GM19239 (cell line): ENCODE data around the gene NR4A3.

Source experiments
- DNase-seq: peaks from one replicate; pipeline ENCODE4 v3.0.0; 2011; ENCODE audit warnings: low spot score; ENCODE audit not compliant: insufficient read length
- FAIRE-seq: peaks from 2 replicates; lab custom pipeline; 2011; peaks lifted over from hg19 to GRCh38; lab: Jason Lieb, UNC

Gene NR4A3

DNA sequence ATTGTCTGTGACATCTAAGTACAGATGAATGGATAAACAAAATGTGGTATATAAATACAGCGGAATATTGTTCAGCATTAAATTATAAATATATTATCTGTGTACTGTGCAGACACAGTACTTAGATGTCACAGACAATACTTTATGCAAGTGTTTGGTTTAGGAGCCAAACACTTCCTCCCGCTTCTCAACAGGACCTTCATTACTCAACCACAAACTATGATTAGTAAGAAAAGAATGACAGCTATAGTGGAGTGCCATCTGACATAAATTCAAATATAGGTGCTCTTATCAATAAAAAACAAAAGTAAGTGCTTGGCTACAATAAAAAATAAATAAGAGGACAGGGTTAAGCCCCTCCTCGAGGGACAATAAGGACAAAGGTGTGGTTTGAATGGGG is 45.9 kb downstream of the NR4A3 start:
- FAIRE-seq: no peak
- no peak for DNase-seq

DNA sequence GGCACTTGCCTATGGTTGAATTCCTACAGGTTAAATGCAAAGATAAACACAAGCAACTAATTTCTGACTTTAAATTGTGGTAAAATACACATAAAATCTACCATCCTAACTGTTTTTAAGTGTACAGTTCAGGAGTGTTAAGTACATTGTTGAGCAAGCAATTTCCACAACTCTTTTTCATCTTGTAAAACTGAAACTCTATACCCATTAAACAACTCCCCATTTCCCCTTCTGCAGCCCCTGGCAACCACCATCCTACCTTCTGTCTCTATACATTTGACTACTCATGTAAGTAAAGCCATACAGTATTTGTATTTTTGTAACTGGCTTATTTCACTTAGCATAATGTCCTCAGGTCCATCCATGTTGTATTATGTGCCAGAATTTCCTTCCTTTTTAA is 46.3 kb downstream of the NR4A3 start:
- FAIRE-seq: no peak
- no peak for DNase-seq

GRCh38 chr9:99868845-99869244 is 47.2 kb downstream of the NR4A3 start:
- FAIRE-seq: peak; percentile 90
- DNase-seq: peak; percentile 26

DNA sequence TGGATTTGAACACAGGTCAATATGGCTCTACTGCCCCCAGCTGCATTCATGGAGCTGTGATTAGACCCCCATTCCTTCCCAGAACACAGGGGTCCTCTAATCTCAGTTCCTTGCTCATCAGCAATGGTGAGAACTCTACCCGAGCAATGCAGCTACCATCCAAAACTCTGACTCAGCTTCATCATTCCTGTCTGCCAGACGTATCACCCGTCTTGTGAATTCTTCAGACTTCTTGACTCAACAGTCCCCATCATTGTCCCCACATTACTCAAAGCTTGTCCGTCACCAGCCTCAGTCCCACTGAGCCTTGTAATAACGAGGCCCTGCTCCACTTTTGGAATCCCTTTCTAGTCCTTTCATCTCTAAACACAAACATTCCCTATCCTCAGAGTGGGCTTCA is 48.4 kb downstream of the NR4A3 start:
- no peak for DNase-seq
- no peak for FAIRE-seq

GRCh38 chr9:99873531-99873930 is 51.8 kb downstream of the NR4A3 start:
- DNase-seq (no peak), FAIRE-seq (no peak)

GRCh38 chr9:99873943-99874584 is 52.4 kb downstream of the NR4A3 start:
- DNase-seq: no peak
- FAIRE-seq: no peak

- DNase-seq (no peak), FAIRE-seq (no peak)
Observed at GRCh38 chr9:99876190-99876589, 54.5 kb downstream of the NR4A3 start.

GRCh38 chr9:99878651-99879050 is 57.0 kb downstream of the NR4A3 start:
- DNase-seq (no peak), FAIRE-seq (no peak)

- FAIRE-seq (no peak), DNase-seq (no peak)
Observed at GRCh38 chr9:99881769-99882168, 60.1 kb downstream of the NR4A3 start.

- no peak for DNase-seq
- FAIRE-seq: peak; percentile 4
Observed at GRCh38 chr9:99885747-99886146, 64.1 kb downstream of the NR4A3 start.

GRCh38 chr9:99889120-99889519 is 67.4 kb downstream of the NR4A3 start:
- FAIRE-seq: no peak
- DNase-seq: no peak

- FAIRE-seq: no peak
- DNase-seq: no peak
Observed at GRCh38 chr9:99894826-99895225, 73.1 kb downstream of the NR4A3 start.

- no peak for FAIRE-seq
- no peak for DNase-seq
Observed at GRCh38 chr9:99895510-99895909, 73.8 kb downstream of the NR4A3 start.

GRCh38 chr9:99896119-99896518 is 74.4 kb downstream of the NR4A3 start:
- FAIRE-seq (no peak), DNase-seq (no peak)

DNA sequence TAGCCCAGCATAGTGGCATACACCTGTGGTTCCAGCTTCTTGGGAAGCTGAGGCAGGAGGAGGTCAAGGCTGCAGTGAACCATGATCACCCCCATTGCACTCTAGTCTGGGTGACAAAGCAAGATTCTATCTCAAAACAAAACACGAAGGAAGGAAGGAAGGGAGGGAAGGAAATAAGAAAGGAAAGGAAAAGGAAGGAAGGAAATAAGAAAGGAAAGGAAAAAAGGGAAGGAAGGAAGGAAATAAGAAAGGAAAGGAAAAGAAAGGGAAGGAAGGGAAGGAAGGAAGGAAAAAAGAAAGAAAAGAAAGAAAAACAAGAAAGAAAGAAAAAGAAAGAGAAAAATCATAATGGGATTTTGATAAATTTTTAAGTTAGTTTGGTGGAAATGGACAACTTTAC is 81.7 kb downstream of the NR4A3 start:
- FAIRE-seq: no peak

GRCh38 chr9:99905833-99906402 is 84.2 kb downstream of the NR4A3 start:
- no peak for DNase-seq
- FAIRE-seq: no peak

More for the DNA sequence above, 81.7 kb downstream of the NR4A3 start:
- no peak for DNase-seq

DNA sequence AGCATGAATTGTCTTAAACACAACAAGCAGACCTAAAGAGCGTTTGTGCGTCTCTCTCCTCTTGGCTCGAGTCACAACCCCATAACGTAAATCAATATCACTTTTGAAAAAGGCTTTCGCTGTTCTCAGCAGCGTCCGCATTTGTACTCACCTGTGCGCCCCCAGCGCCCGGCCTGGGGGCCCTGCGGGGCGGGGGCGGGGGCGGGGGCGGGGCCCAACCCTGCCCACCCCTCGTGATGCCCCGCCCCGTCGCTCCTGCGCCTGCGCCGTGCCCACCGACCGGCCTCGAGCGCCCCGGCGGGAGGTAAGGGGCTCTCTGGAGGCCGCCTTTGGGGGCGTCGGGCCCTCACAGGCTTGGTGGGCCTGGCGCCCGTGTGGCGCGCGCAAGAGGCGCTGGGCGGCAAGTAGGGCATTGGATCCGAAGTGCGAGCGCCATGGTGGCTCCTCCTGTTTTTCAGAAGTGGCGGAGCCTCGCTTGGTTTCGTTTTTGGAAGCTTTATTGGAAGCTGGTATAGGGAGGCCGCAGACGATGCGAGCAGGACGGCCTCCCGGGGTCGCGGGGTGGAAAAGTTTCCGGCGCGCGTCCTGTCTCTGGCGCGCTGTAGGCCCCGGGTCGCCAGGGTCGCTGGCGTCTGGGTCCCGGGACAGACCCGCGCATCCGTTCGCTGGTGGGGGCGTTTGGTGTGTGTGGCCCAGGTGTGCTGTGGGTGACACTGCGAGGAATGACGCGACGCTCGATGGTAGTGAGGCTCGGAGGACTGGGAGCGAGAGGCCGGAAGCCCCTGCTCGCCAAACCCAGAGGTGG is 84.9 kb downstream of the NR4A3 start, which contains the start of gene STX17:
TSS of gene STX17 (plus strand) at position 252 of the 805 bp plus-strand sequence. CDS start 8,586 bp downstream, outside the sequence.
- peak; percentile 92 for FAIRE-seq
- DNase-seq: peak; percentile 74

- DNase-seq (no peak), FAIRE-seq (no peak)
Observed at GRCh38 chr9:99907208-99907532, 85.5 kb downstream of the NR4A3 start.

DNA sequence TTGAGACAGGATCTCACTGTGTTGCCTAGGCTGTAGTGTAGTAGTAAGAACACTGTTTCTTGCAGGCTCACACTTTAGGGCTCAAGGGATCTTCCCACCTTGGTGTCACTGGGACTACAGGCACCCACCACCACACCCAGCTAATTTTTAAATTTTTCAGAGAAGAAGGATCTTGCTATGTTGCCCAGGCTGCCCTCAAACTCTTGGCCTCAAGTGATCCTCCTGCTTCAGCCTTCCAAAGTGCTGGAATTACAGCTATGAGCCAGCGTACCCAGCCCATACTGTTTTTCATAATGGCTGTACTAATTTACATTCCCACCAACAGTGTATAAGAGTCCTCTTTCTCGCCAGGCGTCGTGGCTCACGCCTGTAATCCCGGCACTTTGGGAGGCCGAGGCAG is 89.9 kb downstream of the NR4A3 start:
- FAIRE-seq: no peak
- DNase-seq: no peak
